ENCODE results near the gene PTGS1.
"Not testable (repeated sequence)": the region's sequence is repeated elsewhere in the genome, so short reads cannot be mapped to it uniquely, and the experiment has no call there.

The PTGS1 gene

DNA sequence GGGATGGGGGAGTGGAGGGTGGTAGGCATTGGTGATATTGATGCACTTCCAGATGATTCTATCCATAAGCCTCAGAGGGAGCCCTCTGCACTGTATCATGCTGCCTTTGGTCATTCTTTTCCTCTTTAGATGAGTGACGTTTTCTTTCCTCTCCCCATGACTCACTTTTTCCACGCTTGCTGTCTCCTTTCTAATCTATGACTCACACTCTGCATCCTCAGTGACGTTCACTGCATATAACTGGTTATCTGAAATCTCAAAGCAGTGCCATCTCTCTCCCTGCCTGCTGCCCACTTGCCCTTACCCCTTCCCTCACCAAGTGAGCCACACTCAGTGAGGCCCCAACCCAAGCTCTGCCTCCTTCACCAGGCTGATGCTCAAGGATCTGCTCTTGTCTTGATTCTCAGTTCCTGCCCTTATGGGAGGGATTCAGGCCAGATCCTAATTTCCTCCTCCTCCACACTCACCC, 31.6 kb downstream of the PTGS1 start:
- DNase-seq, result peak; percentile 79

DNA sequence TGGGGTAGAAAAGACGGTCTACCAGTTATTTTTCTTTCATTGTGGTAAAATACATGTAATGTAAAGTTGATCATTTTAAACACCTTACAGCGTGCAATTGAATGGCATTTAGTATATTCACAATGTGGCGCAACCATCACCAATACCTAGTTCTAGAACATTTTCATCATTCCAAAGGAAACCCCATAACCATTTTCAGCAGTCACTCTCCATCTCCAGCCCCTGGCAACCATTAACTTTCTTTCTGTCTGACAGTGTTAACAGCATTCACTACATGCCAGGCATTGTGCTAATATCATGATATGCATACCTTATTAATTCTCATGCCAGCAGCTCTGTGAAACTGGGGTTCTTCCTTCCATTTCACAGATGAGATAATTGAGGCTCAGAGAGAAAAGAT, 32.0 kb downstream of the PTGS1 start:
- DNase-seq, result no peak

DNA sequence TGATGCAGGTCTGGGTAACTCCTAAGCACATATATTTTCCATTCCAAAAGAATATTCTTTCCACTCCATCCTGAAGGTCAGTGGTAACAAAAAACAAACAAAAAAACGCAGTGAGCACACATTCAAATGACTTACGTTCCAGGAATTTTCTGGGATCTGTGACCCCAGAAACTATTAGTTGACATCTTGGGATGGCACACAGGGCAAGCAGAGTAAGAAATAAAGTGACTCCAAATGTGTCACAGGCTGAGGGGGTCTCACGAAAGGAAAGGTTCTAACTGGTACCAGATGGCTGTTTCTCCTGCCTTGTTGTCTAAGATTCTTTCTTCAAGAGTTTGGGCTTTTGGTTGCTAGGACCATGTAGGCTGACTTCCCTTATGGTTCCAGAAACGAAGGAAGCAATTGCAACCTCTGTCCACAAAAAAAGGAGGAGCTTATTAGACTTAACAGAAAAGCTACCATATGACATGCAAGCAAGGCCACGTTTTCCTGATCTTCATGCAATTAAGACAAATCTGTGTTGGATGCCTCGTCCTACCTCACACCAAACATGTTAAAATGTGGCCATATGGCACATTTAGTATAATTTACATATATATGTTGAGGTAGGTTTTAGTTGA, 32.7 kb downstream of the PTGS1 start:
- DNase-seq, result no peak

DNA sequence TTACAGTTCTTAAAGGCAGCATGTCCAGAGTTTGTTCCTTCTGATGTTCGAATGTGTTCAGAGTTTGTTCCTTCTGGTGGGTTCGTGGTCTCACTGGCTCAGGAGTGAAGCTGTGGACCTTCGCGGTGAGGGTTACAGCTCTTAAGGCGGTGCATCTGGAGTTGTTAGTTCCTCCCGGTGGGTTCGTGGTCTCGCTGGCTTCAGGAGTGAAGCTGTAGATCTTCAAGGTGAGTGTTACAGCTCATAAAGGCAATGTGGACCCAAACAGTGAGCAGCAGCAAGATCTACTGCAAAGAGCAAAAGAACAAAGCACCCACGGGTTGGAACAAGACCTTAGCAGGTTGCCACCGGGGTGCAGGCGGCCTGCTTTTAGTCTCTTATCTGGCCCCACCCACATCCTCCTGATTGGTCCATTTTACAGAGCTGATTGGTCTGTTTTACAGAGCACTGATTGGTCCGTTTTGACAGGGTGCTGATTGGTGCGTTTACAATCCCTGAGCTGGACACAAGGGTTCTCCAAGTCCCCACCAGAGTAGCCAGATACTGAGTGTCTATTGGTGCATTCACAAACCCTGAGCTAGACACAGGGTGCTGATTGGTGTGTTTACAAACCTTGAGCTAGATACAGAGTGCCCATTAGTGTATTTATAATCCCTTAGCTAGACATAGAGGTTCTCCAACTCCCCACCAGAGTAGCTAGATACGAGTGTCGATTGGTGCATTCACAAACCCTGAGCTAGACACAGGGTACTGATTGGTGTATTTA, 34.7 kb downstream of the PTGS1 start:
- DNase-seq, result not testable (repeated sequence)

DNA sequence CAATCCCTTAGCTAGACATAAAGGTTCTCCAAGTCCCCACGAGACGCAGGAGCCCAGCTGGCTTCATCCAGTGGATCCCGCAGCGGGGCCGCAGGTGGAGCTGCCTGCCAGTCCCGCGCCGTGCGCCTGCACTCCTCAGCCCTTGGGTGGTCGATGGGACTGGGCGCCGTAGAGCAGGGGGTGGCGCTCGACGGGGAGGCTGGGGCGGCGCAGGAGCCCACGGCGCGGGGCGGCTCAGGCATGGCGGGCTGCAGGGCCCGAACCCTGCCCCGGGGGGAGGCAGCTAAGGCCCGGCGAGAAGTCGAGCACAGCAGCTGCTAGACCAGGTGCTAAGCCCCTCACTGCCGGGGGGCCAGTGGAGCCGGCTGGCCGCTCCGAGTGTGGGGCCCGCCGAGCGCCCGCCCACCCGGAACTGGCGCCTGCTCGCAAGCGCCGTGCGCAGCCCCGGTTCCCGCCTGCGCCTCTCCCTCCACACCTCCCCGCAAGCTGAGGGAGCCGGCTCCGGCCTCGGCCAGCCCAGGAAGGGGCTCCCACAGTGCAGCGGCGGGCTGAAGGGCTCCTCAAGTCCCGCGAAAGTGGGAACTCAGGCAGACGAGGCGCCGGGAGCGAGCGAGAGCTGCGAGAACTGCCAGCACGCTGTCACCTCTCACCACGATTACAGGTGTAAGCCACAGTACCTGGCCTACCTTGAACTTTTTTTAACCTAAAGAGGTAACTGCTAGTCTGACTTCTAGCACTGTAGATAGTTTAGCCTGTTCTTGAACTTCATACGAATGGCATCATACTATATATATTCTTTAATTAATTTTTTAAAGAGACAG, 35.5 kb downstream of the PTGS1 start:
- no peak for DNase-seq

DNA sequence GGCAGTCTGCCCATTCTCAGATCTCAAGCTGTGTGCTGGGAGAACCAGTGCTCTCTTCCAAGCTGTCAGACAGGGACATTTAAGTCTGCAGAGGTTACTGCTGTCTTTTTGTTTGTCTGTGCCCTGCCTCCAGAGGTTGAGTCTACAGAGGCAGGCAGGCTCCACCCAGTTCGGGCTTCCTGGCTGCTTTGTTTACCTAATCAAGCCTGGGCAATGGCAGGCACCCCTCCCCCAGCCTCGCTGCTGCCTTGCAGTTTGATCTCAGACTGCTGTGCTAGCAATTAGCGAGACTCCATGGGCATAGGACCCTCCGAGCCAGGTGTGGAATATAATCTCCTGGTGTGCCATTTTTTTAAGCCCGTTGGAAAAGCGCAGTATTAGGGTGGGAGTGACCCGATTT, 43.3 kb downstream of the PTGS1 start:
- DNase-seq, result not testable (repeated sequence)

DNA sequence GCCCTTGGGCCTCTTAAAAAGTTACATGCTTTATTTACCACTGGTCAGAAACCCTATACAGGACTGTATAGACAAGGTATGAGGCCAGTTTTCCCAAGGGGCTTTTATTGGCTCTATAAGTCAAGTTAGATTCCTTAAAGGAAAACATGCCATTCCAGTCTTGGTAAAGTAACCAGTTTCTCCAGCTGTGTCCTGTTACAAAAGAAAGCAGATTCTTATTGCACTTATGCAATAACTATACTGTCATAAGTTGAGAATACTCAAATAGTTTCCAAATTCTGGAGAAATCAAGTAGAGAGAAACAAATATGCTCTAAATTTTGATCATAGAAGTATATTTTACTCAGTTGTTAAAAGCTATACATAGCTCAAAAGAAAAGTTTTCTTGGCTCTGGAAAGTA, 47.2 kb downstream of the PTGS1 start:
- no peak for DNase-seq

DNA sequence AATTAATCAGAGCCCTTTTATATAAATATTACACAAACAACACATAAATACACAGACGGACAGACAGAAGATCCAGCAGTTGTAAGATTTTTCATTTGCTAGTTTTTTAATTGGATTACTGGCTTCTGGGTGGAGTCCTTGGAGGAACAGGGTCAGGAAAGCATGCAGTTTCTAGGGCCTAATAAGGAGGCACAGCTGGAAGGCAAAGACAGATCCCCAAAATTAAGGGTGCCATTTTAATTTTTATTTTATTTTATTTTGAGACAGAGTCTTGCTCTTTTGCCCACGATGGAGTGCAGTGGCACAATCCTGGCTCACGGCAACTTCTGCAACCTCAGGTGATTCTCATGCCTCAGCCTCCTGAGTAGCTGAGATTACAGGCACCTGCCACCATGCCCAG, 49.5 kb downstream of the PTGS1 start:
- DNase-seq, result no peak

DNA sequence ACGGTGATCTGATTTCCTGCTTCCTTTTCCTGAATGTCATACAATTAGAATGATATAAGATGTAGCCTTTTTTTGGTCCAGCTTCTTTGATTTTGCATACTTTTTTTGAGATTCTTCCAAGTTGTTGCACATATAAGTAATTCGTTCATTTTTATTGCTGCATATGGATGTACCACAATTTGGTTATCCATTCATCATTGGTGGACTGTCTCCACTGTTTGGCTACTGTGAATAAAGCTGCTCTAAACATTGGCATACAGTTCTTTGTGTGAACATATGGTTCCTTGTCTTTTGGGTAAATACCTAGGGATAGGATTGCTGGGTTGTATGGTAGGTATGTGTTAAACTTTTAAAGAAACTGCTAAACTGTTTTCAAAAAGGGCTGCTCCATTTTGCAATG, 54.3 kb downstream of the PTGS1 start:
- no peak for DNase-seq

DNA sequence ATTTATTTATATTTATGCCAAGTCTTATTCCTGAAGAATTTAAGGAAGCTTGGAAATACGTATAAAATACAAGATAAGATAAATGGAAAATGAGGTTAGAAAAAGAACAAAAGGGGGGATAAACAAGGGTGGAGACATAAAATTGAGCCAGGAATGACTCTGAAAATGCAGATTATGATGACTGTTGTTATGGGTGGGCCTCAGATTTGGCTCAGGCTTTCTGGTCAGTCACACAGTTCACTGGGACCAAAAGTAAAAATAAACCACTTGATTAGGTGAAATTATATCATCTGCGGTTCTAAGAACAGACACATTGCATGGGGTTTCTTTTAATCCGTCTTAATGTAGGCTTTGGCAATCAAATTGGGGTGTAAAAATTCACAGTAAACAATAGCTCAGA, 55.9 kb downstream of the PTGS1 start:
- DNase-seq, result no peak

DNA sequence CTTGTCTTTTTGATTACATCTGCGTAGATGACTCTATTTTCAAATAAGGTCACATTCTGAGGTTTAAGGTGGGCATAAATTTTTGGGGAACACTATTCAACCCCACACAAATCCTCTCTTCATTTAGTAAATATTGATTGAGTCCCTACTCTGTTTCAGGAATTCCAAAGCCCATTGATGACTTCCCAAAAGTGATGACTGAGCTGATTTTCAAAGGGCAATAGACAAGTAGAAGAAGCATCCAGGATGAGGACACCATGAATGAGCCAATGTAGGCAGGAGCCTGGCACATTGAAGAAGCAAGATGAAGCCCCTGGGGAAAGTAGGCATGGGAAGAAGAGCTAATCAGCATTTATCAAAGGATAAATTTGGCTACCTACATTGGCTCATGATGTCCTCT, 71.7 kb downstream of the PTGS1 start:
- DNase-seq, result no peak

DNA sequence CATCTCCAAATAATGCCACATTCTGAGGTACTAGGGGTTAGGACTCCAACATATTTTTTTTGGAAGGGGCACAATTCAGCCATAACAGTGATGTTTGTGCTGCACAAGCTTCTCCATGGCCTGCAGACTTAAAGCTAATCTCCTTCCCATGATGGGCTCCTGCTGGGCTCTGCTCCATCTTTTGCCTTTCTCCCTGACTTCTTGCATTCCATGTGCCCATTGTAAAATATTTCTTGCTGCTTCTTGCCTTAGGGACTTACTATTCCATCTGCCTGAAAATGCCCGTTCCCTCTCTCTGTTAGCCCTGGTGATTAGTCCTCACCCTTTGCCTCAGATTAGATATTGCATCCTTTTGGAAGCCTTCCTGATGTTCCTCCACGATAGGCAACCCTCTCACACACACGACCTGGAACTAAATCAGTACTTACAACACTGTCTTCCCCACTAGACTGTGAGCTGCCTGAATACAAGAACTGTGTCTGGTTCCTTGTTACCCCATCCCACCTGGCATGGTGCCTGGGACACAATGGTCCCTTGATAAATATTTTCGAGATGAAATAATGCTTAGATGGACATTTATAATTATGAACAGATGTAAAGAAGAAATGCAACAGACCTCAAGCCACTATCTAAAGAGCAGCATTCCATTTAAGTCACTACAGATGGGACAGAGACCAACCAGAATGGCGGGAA, 73.4 kb downstream of the PTGS1 start:
- DNase-seq, result no peak

Measured in activated CD4-positive, alpha-beta T cell treated with anti-CD3 and anti-CD28 coated beads, Interleukin-2, amount 50 U/mL, for 16 hours (primary cell).